Osteoblast (primary cell): ENCODE data around the gene INVS. TPM values are rescaled to one million over a fixed set of nuclear protein-coding genes. Genes with fewer than 3 reads are reported as not detected.

ENCODE experiments used
- DNase-seq: peaks from one replicate; pipeline ENCODE4 v3.0.0; 2011; ENCODE audit warnings: low spot score, mixed read lengths; ENCODE audit not compliant: insufficient read length; ENCODE audit errors: missing footprints
- H2AFZ ChIP-seq: 2 replicates; pipeline ENCODE4 v1.6.0; 2011; ENCODE audit warnings: mild to moderate bottlenecking, low read length
- H3K27ac ChIP-seq: 2 replicates; pipeline ENCODE4 v1.5.1; 2011; ENCODE audit warnings: mild to moderate bottlenecking, low read depth, low read length, moderate library complexity
- H3K27me3 ChIP-seq: 2 replicates; pipeline ENCODE4 v1.6.0; 2012; ENCODE audit warnings: mild to moderate bottlenecking, control low read depth, inconsistent platforms, low read length, moderate library complexity; ENCODE audit not compliant: insufficient read depth
- H3K36me3 ChIP-seq: 2 replicates; pipeline ENCODE4 v1.5.1; 2011; ENCODE audit warnings: mild to moderate bottlenecking, low read length, control low read depth, moderate library complexity; ENCODE audit not compliant: insufficient read depth
- H3K4me1 ChIP-seq: 2 replicates; pipeline ENCODE4 v1.5.1; 2011; ENCODE audit warnings: mild to moderate bottlenecking, low read length, control low read depth, moderate library complexity; ENCODE audit not compliant: insufficient read depth
- H3K4me2 ChIP-seq: 2 replicates; pipeline ENCODE4 v1.6.0; 2011; ENCODE audit warnings: mild to moderate bottlenecking, low read length; ENCODE audit not compliant: insufficient read depth
- H3K4me3 ChIP-seq: fragments of 200-600 bp; sonication (generic); 3 replicates; pipeline ENCODE4 v1.5.1; 2012; ENCODE audit warnings: mild to moderate bottlenecking, low read length, inconsistent platforms; ENCODE audit not compliant: insufficient read depth
- H3K79me2 ChIP-seq: 2 replicates; pipeline ENCODE4 v1.6.0; 2012; ENCODE audit warnings: mild to moderate bottlenecking, low read length, control low read depth, inconsistent platforms; ENCODE audit not compliant: insufficient read depth
- H3K9me3 ChIP-seq: 2 replicates; pipeline ENCODE4 v1.5.1; 2011; ENCODE audit warnings: low read depth, low read length, control low read depth
- H4K20me1 ChIP-seq: 2 replicates; pipeline ENCODE4 v1.6.0; 2012; ENCODE audit warnings: mild to moderate bottlenecking, low read length, control low read depth; ENCODE audit not compliant: insufficient read depth
- CTCF ChIP-seq: IDR thresholded peaks from 2 replicates; pipeline ENCODE4 v1.5.1; 2011; ENCODE audit warnings: mild to moderate bottlenecking, low read depth, low read length, moderate library complexity; ENCODE audit errors: extremely low read depth
- total RNA-seq: library from RNA; depleted of rRNA; stranded (reverse); fragments of >200 nt; gene quantifications from 2 replicates; pipeline ENCODE4 v1.2.3, GENCODE V29; 2012

Gene INVS
- total RNA-seq, 1 donor: 27.1 TPM

- no peak overlapping the region for H2AFZ ChIP-seq
- peaks cover 22% of the 10 kb centered on the region for H3K27me3 ChIP-seq
- DNase-seq: no peak
- H3K4me2 ChIP-seq: no peak overlapping the region
- H3K4me3 ChIP-seq: no peak overlapping the region
- no peak overlapping the region for H3K27ac ChIP-seq
- H3K9me3 ChIP-seq: no peaks in the 10 kb centered on the region
- peaks cover 13% of the 10 kb centered on the region for H3K4me1 ChIP-seq
- no peak for TF ChIP-seq CTCF
- H3K79me2 ChIP-seq: peaks cover 58% of the 10 kb centered on the region
- H4K20me1 ChIP-seq: peaks cover 92% of the 10 kb centered on the region
- H3K36me3 ChIP-seq: no peaks in the 10 kb centered on the region
These were observed 15.0 kb upstream of the INVS start for GRCh38 chr9:100084128-100084453.

GRCh38 chr9:100084734-100085133 lies 14.3 kb upstream of the INVS start:
- no peak overlapping the region for H3K4me2 ChIP-seq
- H3K4me3 ChIP-seq: no peak overlapping the region
- no peaks in the 10 kb centered on the region for H3K9me3 ChIP-seq
- H3K4me1 ChIP-seq: peaks cover 13% of the 10 kb centered on the region
- peaks cover 59% of the 10 kb centered on the region for H3K79me2 ChIP-seq
- no peak for TF ChIP-seq CTCF
- no peak overlapping the region for H2AFZ ChIP-seq
- H3K27me3 ChIP-seq: peaks cover 22% of the 10 kb centered on the region
- H3K36me3 ChIP-seq: no peaks in the 10 kb centered on the region
- peaks cover 96% of the 10 kb centered on the region for H4K20me1 ChIP-seq
- H3K27ac ChIP-seq: no peak overlapping the region
- no peak for DNase-seq

GRCh38 chr9:100086097-100086635 lies 12.9 kb upstream of the INVS start:
- no peak overlapping the region for H3K4me3 ChIP-seq
- peaks cover 16% of the 10 kb centered on the region for H3K4me1 ChIP-seq
- H4K20me1 ChIP-seq: peaks cover 92% of the 10 kb centered on the region
- peaks cover 22% of the 10 kb centered on the region for H3K27me3 ChIP-seq
- H3K27ac ChIP-seq: no peak overlapping the region
- peaks cover 58% of the 10 kb centered on the region for H3K79me2 ChIP-seq
- H3K4me2 ChIP-seq: no peak overlapping the region
- no peak for DNase-seq
- no peaks in the 10 kb centered on the region for H3K36me3 ChIP-seq
- no peak overlapping the region for H2AFZ ChIP-seq
- TF ChIP-seq CTCF: no peak
- H3K9me3 ChIP-seq: no peaks in the 10 kb centered on the region

- peaks cover 16% of the 10 kb centered on the region for H3K27me3 ChIP-seq
- H3K4me1 ChIP-seq: peaks cover 16% of the 10 kb centered on the region
- no peak for DNase-seq
- no peak overlapping the region for H3K4me3 ChIP-seq
- no peak overlapping the region for H3K27ac ChIP-seq
- peaks cover 93% of the 10 kb centered on the region for H4K20me1 ChIP-seq
- H3K4me2 ChIP-seq: no peak overlapping the region
- H2AFZ ChIP-seq: no peak overlapping the region
- no peaks in the 10 kb centered on the region for H3K36me3 ChIP-seq
- no peaks in the 10 kb centered on the region for H3K9me3 ChIP-seq
- H3K79me2 ChIP-seq: peaks cover 63% of the 10 kb centered on the region
- TF ChIP-seq CTCF: no peak
These were observed 11.8 kb upstream of the INVS start for GRCh38 chr9:100087218-100087617.
